Erythroblast (primary cell): ENCODE results near the gene TRIO.

Experiments
- GATA1 ChIP-seq: IDR thresholded peaks from 2 replicates; pipeline ENCODE4 v1.6.1; 2011; ENCODE audit warnings: low read depth, mild to moderate bottlenecking, control low read depth, low read length, moderate library complexity
- POLR2A ChIP-seq: IDR thresholded peaks from 2 replicates; pipeline ENCODE4 v1.6.1; 2011; ENCODE audit warnings: mild to moderate bottlenecking, low read length

DNA sequence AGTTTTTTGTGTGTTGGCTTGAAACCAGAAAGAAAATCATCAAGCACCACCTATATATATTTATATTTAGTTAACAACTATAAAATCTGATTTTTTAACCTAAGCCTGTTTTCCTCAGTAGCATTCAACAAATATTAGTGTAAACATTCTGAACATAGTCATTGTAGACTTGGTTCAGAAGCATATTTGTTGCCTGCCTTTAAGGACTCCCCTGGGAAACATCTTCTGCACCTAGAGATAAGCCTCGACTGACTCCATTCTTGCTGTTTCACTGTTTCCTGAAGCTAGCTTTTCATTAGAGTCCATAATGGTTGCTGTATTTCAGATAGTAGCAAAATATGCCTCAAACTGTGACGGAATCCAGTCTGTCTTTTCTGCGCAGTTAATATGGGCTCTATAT lies 123.5 kb downstream of the TRIO start:
- TF ChIP-seq POLR2A (no peak), GATA1 (no peak)
